ENCODE measurements around the gene VWF. TPM values are rescaled to one million over a fixed set of nuclear protein-coding genes. Genes with fewer than 3 reads are reported as not detected.

VWF gene
- total and polyA plus RNA-seq, 2 donors (not counting 3 experiments of a cell fraction or from before 2014, with no cell fraction given): 1,041 to 2,328 TPM

DNA sequence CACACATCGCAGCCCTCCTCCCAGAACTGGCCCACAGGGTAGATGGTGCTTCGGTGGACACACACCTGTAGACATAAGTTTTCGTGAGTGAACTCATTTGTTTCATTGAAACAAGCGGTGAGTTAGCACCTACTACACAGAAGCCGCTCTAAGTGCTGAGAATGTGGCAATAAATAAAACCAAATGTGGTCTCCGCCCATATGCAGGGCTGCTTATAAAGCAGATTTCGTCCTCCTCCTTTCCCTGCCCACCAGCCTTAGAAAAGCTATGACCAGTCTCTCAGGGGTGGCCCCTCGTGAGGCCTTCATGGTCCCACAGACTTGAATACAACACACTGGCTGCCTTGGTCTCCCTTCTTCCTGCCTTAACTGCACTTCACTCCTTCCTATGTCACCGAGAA, 148.3 kb downstream of the VWF start:
- DNase-seq (ENCODE audit: low read depth, low spot score) (no peak), FAIRE-seq (no peak)
- H3K36me3 ChIP-seq (ENCODE audit: control insufficient read depth in 2 of 2, extremely low read depth in 1 of 2, insufficient read depth in 2 of 2, low read length in 2 of 2): peaks cover 59 to 67% of the 10 kb centered on the region in 2 experiments
- no peaks in the 10 kb centered on the region for H3K9me3 ChIP-seq (replicated peaks; ENCODE audit: control insufficient read depth, insufficient read depth, low read length)
- H3K4me1 ChIP-seq (ENCODE audit: control insufficient read depth, extremely low read depth, insufficient read depth, low read length): peaks cover 2% of the 10 kb centered on the region
- no peak overlapping the region for H3K9ac ChIP-seq (replicated peaks; ENCODE audit: extremely low read depth, insufficient read depth, low read length)
- no TSS peak for BruUV-seq (replicated peaks)
- CTCF ChIA-PET: interaction anchor here (2.2 kb wide), 1 partner anchor 13 kb away, joined by 9 read pairs; no protein-coding TSS in a partner anchor
- no peak overlapping the region for H2AFZ ChIP-seq (ENCODE audit: low read depth, low read length)
- H3K9me1 ChIP-seq (replicated peaks; ENCODE audit: control insufficient read depth, extremely low read depth, insufficient read depth, low read length): no peaks in the 10 kb centered on the region
- dilution Hi-C loops (cut with MboI; ENCODE audit: extremely low pct_ligation_motif_present, low sequenced_read_pairs): no loop called here
- no peak overlapping the region for H3K4me2 ChIP-seq (ENCODE audit: insufficient read depth, low read length)
- peaks cover 21% of the 10 kb centered on the region for H3K79me2 ChIP-seq (ENCODE audit: control insufficient read depth, insufficient read depth, low read length)
- no peak overlapping the region for H3K27ac ChIP-seq (ENCODE audit: insufficient read depth, low read depth, low read length)
- TF ChIP-seq FOS (IDR thresholded peaks at IDR 0.05; ENCODE audit: borderline replicate concordance, insufficient read depth, low read length): no peak
- TF ChIP-seq, protein P1, sequence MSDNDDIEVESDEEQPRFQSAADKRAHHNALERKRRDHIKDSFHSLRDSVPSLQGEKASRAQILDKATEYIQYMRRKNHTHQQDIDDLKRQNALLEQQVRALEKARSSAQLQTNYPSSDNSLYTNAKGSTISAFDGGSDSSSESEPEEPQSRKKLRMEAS (IDR thresholded peaks at IDR 0.05; ENCODE audit: insufficient read depth, insufficient read length): no peak
- no peak for TF ChIP-seq POLR2A (IDR thresholded peaks at IDR 0.05; ENCODE audit: low read depth, low read length)
- TF ChIP-seq EZH2 (IDR thresholded peaks at IDR 0.05; ENCODE audit: borderline replicate concordance, low read depth, low read length, severe bottlenecking): no peak
- no peak for TF ChIP-seq GATA2 (IDR thresholded peaks at IDR 0.05; ENCODE audit: insufficient read depth, insufficient read length, low read depth, low read length)
- TF ChIP-seq, protein P2, sequence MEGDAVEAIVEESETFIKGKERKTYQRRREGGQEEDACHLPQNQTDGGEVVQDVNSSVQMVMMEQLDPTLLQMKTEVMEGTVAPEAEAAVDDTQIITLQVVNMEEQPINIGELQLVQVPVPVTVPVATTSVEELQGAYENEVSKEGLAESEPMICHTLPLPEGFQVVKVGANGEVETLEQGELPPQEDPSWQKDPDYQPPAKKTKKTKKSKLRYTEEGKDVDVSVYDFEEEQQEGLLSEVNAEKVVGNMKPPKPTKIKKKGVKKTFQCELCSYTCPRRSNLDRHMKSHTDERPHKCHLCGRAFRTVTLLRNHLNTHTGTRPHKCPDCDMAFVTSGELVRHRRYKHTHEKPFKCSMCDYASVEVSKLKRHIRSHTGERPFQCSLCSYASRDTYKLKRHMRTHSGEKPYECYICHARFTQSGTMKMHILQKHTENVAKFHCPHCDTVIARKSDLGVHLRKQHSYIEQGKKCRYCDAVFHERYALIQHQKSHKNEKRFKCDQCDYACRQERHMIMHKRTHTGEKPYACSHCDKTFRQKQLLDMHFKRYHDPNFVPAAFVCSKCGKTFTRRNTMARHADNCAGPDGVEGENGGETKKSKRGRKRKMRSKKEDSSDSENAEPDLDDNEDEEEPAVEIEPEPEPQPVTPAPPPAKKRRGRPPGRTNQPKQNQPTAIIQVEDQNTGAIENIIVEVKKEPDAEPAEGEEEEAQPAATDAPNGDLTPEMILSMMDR (IDR thresholded peaks at IDR 0.05; ENCODE audit: extremely low read depth in 1 of 2, insufficient read depth in 1 of 2, low read depth in 1 of 2, low read length in 2 of 2): no peak
- TF ChIP-seq JUN (IDR thresholded peaks at IDR 0.05; ENCODE audit: borderline replicate concordance, insufficient read depth, insufficient read length, low read depth): no peak
- TF ChIP-seq MYC (IDR thresholded peaks at IDR 0.05; ENCODE audit: low read depth, low read length): no peak
- TF ChIP-seq POLR2AphosphoS5 (IDR thresholded peaks at IDR 0.05; ENCODE audit: insufficient read depth, low read depth, low read length): no peak
- peaks cover 15% of the 10 kb centered on the region for H4K20me1 ChIP-seq (replicated peaks; ENCODE audit: control insufficient read depth, extremely low read depth, insufficient read depth, low read length)
- POLR2A ChIA-PET: no interaction called here
- intact Hi-C loops (cut with micrococcal nuclease): no loop called here
- no peak overlapping the region for H3K4me3 ChIP-seq (replicated peaks in 1 of 3; ENCODE audit: insufficient read depth in 1 of 3, low read depth in 1 of 3, low read length in 3 of 3)
- no peaks in the 10 kb centered on the region for H3K27me3 ChIP-seq (ENCODE audit: control insufficient read depth in 2 of 2, insufficient read depth in 2 of 2, low read length in 2 of 2)

Measured in endothelial cell of umbilical vein (primary cell).